ENCODE results near the gene NLRC5. TPM values are rescaled to one million over a fixed set of nuclear protein-coding genes. Genes with fewer than 3 reads are reported as not detected.

NLRC5 gene
- total and polyA plus RNA-seq, 9 of the 15 experiments (the other 6 are each of a cell fraction or from before 2014, with no cell fraction given), result 0.59 to 0.71 TPM; not detected in 7

- TF ChIP-seq MTA1 (IDR thresholded peaks at IDR 0.05; ENCODE audit: borderline replicate concordance) (no peak), CREBBP (IDR thresholded peaks at IDR 0.05; ENCODE audit: low read depth, low read length) (no peak), SMARCB1 (IDR thresholded peaks at IDR 0.05; ENCODE audit: insufficient read length, low read depth) (no peak), DIDO1 (tag; IDR thresholded peaks at IDR 0.05; ENCODE audit: low read depth) (no peak), ZNF316 (IDR thresholded peaks at IDR 0.05) (no peak), BDP1 (IDR thresholded peaks at IDR 0.05; ENCODE audit: insufficient read depth, insufficient read length) (no peak), SFPQ (IDR thresholded peaks at IDR 0.05; ENCODE audit: low read depth, low read length) (no peak), NBN (IDR thresholded peaks at IDR 0.05; ENCODE audit: low read depth) (0 out of 2 replicates have a peak, but pooled peaks have one; percentile 53), CHD4 (IDR thresholded peaks at IDR 0.05; ENCODE audit: insufficient read depth, insufficient replicate concordance, low read depth, low read length, poor library complexity, severe bottlenecking) (no peak), PTBP1 (IDR thresholded peaks at IDR 0.05; ENCODE audit: low read depth, low read length) (no peak), E2F1 (CRISPR knock-in tag; IDR thresholded peaks at IDR 0.05) (no peak), BRF2 (IDR thresholded peaks at IDR 0.05; ENCODE audit: borderline replicate concordance, insufficient read depth, insufficient read length) (no peak), COPS2 (conservative IDR thresholded peaks at IDR 0.05) (no peak), NKRF (IDR thresholded peaks at IDR 0.05; ENCODE audit: borderline replicate concordance) (no peak), KLF10 (CRISPR knock-in tag; IDR thresholded peaks at IDR 0.05) (no peak), AFF4 (CRISPR knock-in tag; IDR thresholded peaks at IDR 0.05) (no peak)
Measured at GRCh38 chr16:56964243-56965148, 24.9 kb upstream of the NLRC5 start (continued).
